DMS114 treated with DMSO at 0.1 percent for 48 hours (cell line): ENCODE data around the gene RARG.
"Not testable (repeated sequence)": the region's sequence is repeated elsewhere in the genome, so short reads cannot be mapped to it uniquely, and the experiment has no call there.

Experiments used
- DNase-seq: peaks from one replicate; lab custom pipeline; 2025; ENCODE audit not compliant: unreplicated experiment; lab: John Stamatoyannopoulos, UW

RARG gene

DNA sequence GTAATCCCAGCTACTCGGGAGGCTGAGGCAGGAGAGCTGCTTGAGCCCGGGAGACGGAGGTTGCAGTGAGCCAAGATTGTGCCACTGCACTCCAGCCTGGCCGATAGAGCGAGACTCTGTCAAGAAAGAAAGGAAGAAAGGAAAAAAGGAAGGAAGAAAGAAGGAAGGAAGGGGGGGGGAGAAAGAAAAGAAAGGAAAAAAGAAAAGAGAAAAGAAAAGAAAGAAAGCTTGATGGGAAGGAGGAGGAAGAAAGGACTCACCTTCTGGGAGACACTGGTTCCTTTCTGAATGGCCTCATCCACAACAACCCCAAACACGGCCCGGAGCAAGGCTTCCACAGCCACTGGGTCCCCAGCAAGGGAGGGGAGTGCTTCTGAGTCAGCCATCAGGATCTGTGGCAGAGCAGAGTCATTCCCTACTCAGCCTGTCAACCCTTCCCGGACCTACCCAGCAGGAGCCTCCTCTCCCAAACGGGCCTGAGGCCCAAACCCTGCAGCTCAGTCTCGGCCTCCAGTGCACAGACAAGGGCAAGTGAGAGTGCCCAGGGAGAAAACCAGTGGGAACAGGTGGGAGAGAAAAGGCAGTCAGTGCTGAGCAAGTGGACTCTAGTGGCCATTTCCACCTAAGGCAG lies 58.8 kb downstream of the RARG start:
- DNase-seq = no peak

DNA sequence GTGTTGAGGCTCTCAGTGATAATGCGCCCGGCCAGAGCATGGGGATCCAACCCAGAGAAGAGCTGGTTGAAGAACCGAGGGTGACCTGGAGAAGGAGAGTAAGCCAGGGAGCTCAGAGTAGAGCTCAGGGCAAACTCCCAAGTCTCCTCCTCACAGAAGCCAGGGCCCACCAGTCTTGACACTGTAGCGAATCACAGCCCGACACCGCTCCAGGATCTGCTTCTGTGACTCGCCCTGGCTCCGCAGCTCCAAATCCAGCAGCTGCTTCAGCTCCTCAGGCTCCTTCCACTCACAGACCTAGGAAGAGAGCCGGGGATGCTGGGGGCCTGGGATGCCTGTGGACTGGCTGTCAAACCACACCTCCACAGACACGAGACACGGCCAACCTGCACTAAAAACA lies 59.7 kb downstream of the RARG start:
- DNase-seq = no peak

DNA sequence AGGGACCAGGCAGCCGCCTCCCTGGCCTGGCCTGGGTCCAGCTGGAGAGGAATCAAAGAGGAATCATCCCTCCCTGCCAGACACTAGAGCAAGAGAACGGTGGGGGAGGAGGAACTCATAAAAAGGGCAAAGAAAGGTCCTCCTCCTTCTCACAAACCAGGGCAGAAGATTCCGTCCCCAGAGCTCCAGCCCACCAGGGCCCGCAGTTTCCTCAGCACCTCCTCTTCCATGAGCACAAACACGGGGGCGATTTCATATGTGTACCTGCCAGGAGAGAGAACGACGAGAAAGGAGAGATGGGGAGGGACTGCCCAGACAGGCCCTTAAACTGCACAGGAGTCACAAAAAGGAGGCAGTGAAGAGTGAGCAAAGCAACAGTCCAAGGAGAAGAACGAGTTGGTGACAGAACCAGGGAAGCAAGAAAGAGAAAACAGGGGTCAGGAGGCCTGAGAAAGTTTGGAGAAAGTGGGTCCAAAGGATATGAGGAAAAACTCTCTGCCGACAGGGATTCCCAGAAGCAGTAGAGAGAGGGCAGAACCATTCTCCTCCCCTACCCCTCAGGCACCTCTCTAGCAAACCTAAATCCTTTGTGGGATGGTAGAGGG lies 60.2 kb downstream of the RARG start:
- DNase-seq = no peak

DNA sequence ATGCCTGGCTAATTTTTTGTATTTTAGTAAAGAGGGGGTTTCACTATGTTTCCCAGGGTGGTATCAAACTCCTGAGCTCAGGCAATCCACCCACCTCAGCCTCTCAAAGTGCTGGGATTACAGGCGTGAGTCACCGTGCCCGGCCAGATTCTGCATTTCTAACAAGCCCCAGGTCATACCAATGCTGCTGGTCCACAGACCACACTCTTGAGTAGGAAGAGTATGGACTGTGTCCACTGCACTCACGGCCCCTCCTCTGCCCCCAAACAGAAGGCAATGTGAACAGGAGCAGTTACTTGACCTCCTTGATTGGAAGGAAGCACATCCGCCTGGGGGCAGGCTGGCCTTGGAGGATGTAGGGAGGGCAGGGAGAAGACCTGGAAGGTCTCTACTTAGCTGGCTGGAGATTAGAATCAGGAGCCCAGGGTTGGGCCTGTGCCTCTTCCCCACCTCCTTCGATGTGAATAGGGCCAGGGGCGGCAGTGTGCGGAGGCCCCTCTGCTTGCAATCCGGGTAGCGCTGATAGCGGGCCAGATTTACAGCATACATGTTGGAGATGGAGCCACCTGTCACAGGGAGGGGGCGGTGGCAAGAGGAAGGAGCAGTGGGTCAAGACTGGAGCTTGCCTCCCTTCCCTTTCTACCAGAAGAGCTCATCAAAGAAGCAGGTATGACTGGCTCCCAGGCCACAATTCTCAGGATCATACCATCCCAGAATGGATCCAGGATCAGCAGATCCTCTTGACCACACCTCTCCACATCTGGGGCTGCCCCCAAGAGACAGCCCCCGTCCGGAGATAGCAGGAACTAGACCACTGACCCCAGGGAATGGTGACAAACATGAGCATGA lies 60.9 kb downstream of the RARG start:
- DNase-seq = no peak

DNA sequence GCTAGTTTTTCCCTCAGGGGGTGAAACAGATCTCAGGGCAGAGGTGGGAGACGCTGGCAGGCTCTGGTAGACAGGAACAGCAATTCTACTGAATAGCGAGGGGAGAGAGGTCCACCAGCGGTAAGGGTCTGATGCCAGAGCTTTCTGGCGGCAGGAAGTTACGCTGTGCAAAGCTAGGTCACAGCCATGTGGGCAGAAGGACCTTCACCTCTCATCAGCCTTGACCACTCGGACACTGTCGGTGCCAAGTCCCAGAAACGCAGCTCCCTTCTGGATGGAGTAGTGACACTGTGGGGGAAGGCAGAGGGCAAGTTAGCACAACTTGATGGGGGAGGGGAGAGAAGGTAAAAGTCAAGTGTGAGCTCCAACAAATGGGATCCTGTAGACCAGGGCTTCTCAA lies 61.8 kb downstream of the RARG start:
- no peak for DNase-seq

DNA sequence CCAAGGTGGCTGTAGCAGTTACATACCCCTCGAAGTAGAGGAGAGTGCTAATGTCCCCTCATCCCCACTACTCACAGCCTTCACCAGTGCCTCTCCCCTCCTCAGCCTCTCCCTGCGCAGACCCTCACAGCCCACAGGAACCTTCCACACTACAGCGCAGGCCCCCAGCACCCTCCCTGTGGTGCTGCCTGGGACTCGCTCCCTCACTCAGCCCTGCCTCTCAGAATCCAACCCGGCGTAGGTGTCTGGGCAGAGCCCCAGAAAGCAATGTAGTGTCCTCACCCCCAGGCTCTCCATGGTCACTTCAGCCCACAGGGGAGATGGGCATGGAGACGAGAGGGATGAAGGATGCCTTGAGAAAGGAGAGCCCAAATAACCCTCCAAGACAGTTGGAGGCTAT lies 62.4 kb downstream of the RARG start:
- DNase-seq = no peak

DNA sequence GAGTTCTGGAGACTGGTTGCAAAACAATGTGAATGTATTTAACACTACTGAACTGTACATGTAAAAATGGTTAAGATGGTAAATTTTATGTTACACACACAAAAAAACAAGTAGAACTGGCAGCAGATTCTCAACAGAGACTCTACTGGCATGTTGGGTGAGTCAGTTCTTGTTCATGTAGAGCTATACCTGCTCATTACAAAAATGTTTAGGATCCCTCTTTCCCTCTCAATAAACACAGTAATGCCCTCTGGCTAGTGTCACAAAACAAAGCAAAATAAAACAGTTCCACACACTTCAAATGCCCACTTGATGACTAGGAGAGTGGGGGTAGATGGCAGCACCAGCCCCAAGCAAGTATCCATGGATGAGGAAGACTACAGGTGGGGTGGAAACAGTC lies 65.2 kb downstream of the RARG start:
- DNase-seq = no peak

DNA sequence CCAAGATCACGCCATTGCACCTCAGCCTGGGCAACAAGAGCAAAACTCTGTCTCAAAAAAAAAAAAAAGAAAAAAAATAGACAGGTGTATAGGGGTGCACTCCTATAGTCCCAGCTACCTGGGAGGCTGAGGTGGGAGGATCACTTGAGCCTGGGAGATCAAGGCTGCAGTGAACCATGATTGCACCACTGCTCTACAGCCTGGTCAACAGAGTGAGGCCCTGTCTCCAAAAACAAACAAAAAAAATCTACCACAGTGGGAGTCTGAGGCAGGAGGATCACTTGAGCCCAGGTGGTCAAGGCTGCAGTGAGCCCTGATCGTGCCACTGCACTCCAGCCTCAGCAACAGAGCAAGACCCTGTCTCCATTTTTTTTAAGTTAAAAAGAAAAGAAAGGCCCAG lies 69.0 kb downstream of the RARG start:
- DNase-seq = not testable (repeated sequence)

DNA sequence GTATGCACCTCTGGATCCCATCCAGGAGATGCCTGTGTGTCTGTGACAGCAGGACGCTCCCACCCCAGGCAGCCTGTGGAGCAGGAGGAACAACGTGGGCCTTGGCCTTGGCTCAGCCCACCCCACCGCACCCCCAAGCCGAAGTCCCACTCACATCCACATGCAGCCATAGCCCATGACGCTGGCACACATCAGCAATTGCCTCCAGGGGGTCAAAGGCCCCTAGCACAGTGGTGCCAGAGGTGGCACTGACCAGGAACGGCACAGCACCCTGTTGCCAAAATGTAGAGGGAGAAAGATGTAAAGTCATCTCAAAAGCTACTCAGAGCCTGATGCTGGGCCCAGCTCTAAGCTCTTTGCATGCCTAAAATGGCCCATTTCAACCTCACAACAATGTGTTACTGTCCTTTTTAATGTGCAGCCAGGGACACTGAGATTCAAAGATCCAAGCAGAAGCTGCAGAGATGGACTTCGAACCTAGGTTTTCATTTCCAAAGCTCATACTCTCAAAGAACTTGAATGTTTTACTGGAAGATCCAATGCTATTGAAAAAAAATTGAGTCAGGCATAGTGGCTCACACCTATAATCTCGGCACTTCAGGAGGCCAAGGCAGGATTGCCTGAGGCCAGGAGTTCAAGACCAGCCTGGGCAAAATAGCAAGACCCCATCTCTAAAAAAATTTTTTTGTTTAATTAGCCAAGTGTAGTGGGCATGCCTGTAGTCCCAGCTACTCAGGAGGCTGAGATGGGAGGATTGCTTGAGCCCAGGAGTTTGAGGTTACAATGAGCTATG lies 70.7 kb downstream of the RARG start:
- DNase-seq = no peak

DNA sequence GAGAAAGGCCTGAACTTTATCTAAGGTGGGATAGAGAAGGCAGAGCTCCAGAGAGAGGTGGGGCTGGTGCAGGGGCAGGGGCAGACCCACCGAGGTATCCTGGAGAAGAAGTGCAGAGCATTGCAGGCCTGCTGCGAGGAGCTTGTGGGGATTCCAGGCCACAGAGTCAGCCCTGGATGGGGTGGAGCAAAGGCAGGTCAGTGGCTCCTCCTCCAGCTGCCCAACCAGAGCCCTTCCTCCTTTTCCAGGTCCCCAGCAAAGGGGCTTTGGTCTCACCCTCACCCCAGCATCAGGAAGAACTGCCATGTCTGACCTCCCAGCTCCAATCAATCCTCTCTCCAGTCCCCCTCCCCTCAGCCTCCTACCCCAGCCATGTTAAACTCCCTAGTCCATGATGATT lies 71.3 kb downstream of the RARG start:
- no peak for DNase-seq
